Measurements from ENCODE around the gene C16orf87.

GRCh38 chr16:46854846-46855245 lies 23.9 kb upstream of the C16orf87 start:
- TF ChIP-seq ZNF717 (CRISPR knock-in tag; IDR thresholded peaks at IDR 0.05) = no peak
- no peak for TF ChIP-seq FOXJ3 (CRISPR knock-in tag; IDR thresholded peaks at IDR 0.05)
- no peak for TF ChIP-seq MTA3 (IDR thresholded peaks at IDR 0.05; ENCODE audit: borderline replicate concordance)
- TF ChIP-seq NCOA4 (IDR thresholded peaks at IDR 0.05; ENCODE audit: partially characterized antibody) = no peak
- TF ChIP-seq SREBF2 (CRISPR knock-in tag; IDR thresholded peaks at IDR 0.05) = no peak
- TF ChIP-seq, protein P1, sequence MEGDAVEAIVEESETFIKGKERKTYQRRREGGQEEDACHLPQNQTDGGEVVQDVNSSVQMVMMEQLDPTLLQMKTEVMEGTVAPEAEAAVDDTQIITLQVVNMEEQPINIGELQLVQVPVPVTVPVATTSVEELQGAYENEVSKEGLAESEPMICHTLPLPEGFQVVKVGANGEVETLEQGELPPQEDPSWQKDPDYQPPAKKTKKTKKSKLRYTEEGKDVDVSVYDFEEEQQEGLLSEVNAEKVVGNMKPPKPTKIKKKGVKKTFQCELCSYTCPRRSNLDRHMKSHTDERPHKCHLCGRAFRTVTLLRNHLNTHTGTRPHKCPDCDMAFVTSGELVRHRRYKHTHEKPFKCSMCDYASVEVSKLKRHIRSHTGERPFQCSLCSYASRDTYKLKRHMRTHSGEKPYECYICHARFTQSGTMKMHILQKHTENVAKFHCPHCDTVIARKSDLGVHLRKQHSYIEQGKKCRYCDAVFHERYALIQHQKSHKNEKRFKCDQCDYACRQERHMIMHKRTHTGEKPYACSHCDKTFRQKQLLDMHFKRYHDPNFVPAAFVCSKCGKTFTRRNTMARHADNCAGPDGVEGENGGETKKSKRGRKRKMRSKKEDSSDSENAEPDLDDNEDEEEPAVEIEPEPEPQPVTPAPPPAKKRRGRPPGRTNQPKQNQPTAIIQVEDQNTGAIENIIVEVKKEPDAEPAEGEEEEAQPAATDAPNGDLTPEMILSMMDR (IDR thresholded peaks at IDR 0.05 in 2 of 3, conservative IDR thresholded peaks at IDR 0.05 in 1 of 3; ENCODE audit: insufficient read depth in 2 of 3, low read depth in 1 of 3, low read length in 3 of 3) = no peak
- TF ChIP-seq THRA (IDR thresholded peaks at IDR 0.05) = no peak
- TF ChIP-seq EZH2 (IDR thresholded peaks at IDR 0.05; ENCODE audit: borderline replicate concordance, low read depth, low read length) = no peak
- TF ChIP-seq, protein P2, sequence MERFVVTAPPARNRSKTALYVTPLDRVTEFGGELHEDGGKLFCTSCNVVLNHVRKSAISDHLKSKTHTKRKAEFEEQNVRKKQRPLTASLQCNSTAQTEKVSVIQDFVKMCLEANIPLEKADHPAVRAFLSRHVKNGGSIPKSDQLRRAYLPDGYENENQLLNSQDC (CRISPR knock-in tag; IDR thresholded peaks at IDR 0.05) = no peak
- TF ChIP-seq, protein P3, sequence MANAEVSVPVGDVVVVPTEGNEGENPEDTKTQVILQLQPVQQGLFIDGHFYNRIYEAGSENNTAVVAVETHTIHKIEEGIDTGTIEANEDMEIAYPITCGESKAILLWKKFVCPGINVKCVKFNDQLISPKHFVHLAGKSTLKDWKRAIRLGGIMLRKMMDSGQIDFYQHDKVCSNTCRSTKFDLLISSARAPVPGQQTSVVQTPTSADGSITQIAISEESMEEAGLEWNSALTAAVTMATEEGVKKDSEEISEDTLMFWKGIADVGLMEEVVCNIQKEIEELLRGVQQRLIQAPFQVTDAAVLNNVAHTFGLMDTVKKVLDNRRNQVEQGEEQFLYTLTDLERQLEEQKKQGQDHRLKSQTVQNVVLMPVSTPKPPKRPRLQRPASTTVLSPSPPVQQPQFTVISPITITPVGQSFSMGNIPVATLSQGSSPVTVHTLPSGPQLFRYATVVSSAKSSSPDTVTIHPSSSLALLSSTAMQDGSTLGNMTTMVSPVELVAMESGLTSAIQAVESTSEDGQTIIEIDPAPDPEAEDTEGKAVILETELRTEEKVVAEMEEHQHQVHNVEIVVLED (CRISPR knock-in tag; IDR thresholded peaks at IDR 0.05) = no peak
